Measurements from ENCODE around the gene MTG1.

DNA sequence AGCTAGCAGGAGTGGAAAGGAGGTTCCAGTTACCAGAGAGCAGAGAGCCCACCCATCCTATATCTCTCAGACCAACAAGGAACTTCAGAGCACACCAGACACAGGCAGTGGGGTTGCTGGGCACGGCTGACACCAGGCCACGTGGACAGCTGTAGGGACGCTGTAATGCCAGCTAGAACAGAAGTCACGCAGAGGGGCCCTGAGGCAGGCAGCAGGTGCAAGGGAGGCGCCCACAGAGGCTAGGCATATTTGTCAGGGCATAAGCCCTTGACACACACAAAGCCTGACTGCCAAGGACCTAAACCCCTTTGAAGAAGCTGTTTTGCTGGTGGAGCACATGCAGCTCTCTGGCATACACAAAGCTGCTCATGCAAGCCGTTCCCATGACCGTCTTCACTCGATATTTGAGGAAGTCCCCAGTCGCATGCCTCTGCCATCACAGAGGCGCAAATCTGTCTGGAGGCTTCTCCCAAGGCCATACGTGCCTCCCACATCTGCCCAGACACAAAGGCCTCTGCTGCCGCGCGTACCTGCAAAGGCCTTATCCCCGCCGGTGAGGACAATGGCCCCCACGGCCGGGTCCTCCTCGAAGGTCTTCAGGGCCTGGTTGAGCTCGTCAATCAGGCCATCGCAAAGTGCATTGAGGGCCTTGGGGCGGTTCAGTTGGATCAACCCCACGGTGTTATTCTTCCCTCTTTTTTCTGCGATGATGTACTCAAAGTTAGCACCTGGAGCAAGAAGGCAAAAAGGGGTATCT, 23.7 kb upstream of the MTG1 start:
- TF ChIP-seq, protein P1, sequence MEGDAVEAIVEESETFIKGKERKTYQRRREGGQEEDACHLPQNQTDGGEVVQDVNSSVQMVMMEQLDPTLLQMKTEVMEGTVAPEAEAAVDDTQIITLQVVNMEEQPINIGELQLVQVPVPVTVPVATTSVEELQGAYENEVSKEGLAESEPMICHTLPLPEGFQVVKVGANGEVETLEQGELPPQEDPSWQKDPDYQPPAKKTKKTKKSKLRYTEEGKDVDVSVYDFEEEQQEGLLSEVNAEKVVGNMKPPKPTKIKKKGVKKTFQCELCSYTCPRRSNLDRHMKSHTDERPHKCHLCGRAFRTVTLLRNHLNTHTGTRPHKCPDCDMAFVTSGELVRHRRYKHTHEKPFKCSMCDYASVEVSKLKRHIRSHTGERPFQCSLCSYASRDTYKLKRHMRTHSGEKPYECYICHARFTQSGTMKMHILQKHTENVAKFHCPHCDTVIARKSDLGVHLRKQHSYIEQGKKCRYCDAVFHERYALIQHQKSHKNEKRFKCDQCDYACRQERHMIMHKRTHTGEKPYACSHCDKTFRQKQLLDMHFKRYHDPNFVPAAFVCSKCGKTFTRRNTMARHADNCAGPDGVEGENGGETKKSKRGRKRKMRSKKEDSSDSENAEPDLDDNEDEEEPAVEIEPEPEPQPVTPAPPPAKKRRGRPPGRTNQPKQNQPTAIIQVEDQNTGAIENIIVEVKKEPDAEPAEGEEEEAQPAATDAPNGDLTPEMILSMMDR (IDR thresholded peaks at IDR 0.05; ENCODE audit: low read depth, low read length) = no peak
- no peak for TF ChIP-seq EZH2phosphoT487 (IDR thresholded peaks at IDR 0.05; ENCODE audit: low read depth)
